Stimulated activated CD4-positive, alpha-beta T cell treated with anti-CD3 and anti-CD28 coated beads, Interleukin-1b, Interleukin-23, amount 100 ng/mL, for 1 hour (primary cell): Measurements from ENCODE around the gene TGFBRAP1.

Experiments
- DNase-seq, 2 donors: peaks; one replicate each; pipeline ENCODE4 v3.0.0-alpha.2; 2020; ENCODE audit warnings: low read depth in 2 of 2

The TGFBRAP1 gene

GRCh38 chr2:105313877-105314276 is 15.7 kb downstream of the TGFBRAP1 start:
- DNase-seq, result no peak

- no peak for DNase-seq
Measured at GRCh38 chr2:105309147-105309545, 20.4 kb downstream of the TGFBRAP1 start.

GRCh38 chr2:105308382-105309146 is 21.0 kb downstream of the TGFBRAP1 start:
- no peak for DNase-seq

- no peak for DNase-seq
Measured at GRCh38 chr2:105307962-105308361, 21.6 kb downstream of the TGFBRAP1 start.

- DNase-seq, result no peak
Measured at GRCh38 chr2:105307550-105307949, 22.0 kb downstream of the TGFBRAP1 start.

- DNase-seq, result no peak
Measured at GRCh38 chr2:105307146-105307545, 22.4 kb downstream of the TGFBRAP1 start.

- DNase-seq, result no peak
Measured at GRCh38 chr2:105301646-105302045, 27.9 kb downstream of the TGFBRAP1 start.

GRCh38 chr2:105299290-105299689 is 30.2 kb downstream of the TGFBRAP1 start:
- DNase-seq, result no peak

GRCh38 chr2:105298017-105298416 is 31.5 kb downstream of the TGFBRAP1 start:
- no peak for DNase-seq

GRCh38 chr2:105297216-105297615 is 32.3 kb downstream of the TGFBRAP1 start:
- no peak for DNase-seq

- DNase-seq, result no peak
Measured at GRCh38 chr2:105296017-105296611, 33.4 kb downstream of the TGFBRAP1 start.

GRCh38 chr2:105294844-105295481 is 34.6 kb downstream of the TGFBRAP1 start:
- DNase-seq, result no peak

- no peak for DNase-seq
Measured at GRCh38 chr2:105294046-105294445, 35.5 kb downstream of the TGFBRAP1 start.

- DNase-seq, result no peak
Measured at GRCh38 chr2:105291981-105292380, 37.6 kb downstream of the TGFBRAP1 start.

GRCh38 chr2:105290981-105291660 is 38.4 kb downstream of the TGFBRAP1 start:
- no peak for DNase-seq

- no peak for DNase-seq
Measured at GRCh38 chr2:105288133-105288532, 41.4 kb downstream of the TGFBRAP1 start.

- DNase-seq, result no peak
Measured at GRCh38 chr2:105287692-105288091, 41.8 kb downstream of the TGFBRAP1 start.

- DNase-seq, result no peak
Measured at GRCh38 chr2:105283532-105283931, 46.0 kb downstream of the TGFBRAP1 start.

GRCh38 chr2:105280281-105280680 is 49.3 kb downstream of the TGFBRAP1 start:
- DNase-seq, result no peak

- DNase-seq, result no peak
Measured at GRCh38 chr2:105279126-105279525, 50.4 kb downstream of the TGFBRAP1 start.

- DNase-seq, result no peak
Measured at GRCh38 chr2:105278654-105279053, 50.9 kb downstream of the TGFBRAP1 start.

GRCh38 chr2:105274046-105274445 is 55.5 kb downstream of the TGFBRAP1 start:
- no peak for DNase-seq
